NCI-H2171 (cell line): ENCODE results near the gene LRRC8C.
A peak's percentile ranks its signal among the peaks of the same experiment; 100 is the strongest.

Experiments
- DNase-seq: peaks from one replicate; lab custom pipeline; 2025; lab: John Stamatoyannopoulos, UW

LRRC8C gene

GRCh38 chr1:89732643-89733222 is 99.8 kb downstream of the LRRC8C start:
- no peak for DNase-seq

DNA sequence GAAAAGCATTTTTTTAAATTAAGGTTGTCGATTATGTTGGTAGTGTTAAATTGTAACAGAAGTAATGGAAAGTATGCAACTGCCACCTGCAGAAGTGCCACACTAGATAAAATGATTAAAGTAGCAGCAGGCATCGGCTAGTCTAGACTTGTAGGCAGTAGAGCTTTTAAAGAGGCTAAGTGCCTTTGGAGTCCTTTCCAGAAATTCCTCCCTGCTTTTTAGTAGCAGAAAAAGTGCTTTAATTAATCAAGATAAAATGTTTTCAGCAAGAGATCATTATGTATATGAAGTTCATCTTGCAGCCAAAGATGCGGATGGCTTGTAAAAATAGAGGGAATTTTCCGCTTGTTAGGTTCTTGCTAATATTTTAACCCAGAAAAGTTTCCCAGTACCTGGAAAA is 100.8 kb downstream of the LRRC8C start:
- no peak for DNase-seq

GRCh38 chr1:89734442-89734841 is 101.5 kb downstream of the LRRC8C start:
- DNase-seq: no peak

DNA sequence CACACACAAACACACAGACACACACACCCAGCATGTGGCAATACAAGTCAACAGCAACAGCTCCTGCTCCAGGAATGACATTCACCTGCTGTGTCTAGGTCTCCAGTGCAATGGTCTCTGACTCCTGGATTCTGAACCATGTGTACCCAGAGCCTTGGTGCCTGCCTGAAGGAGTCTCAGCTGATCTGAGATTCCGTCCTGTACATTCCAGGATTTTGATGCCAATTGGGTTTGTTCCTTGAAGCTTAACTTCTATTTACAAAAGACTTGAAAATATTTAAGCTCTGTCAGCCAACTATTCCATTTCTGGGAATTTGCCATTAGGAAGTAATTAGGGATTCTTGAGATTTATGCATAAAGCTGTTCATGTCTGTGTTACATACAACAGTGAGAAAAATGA is 102.6 kb downstream of the LRRC8C start:
- DNase-seq: no peak

DNA sequence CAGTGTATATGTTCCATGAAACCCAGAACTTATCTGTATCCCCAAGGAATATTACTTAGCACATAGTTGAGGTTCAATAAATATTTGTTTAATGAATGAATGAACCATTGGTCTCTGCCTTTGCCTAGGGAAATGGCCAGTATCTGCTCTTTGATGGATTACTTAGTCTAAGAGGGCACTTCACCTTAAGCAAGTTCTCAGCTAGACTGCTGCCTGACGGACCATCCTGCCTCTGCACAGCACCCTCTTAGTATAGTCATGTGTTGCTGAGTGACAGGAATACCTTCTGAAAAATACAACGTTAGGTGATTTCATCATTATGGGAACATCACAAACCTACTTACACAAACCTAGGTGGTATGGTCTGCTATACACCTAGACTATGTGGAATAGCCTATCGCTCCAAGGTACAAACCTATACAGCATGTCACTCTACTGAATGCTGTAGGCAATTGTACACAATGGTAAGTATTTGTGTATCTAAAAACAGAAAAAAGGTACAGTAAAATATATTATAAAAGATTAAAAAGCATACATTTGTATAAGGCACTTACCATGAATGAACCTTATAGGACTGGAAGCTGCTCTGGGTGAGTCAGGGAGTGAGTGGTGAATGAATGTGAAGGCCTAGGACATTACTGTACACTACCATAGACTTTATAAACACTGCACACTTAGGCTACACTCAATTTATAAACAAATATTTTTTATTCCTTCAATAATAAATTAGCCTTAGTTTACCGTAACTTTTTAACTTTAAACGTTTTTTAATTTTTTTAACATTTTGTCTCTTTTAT is 104.2 kb downstream of the LRRC8C start:
- DNase-seq: no peak

DNA sequence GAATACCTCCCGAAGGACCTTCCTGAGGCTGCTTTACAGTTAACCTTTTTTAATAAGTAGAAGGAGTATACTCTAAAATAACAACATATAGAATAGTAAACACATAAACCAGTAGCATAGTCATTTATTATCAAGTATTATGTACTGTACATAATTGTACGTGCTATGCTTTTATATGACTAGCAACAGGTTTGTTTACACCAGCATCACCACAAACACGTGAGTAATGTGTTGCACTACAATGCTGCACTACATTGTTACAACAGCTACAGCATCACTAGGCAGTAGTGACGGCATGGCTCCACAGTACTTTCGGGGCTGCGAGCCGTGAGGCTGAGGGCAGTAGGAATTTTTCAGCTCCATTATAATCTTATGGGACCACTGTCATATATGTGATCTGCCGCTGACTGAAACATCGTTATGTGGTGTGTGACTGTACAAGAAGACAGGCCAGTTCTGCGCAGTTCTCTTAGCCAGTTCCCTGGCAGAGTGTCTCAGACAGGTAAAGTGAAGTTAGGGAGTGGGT is 105.1 kb downstream of the LRRC8C start:
- DNase-seq: no peak

DNA sequence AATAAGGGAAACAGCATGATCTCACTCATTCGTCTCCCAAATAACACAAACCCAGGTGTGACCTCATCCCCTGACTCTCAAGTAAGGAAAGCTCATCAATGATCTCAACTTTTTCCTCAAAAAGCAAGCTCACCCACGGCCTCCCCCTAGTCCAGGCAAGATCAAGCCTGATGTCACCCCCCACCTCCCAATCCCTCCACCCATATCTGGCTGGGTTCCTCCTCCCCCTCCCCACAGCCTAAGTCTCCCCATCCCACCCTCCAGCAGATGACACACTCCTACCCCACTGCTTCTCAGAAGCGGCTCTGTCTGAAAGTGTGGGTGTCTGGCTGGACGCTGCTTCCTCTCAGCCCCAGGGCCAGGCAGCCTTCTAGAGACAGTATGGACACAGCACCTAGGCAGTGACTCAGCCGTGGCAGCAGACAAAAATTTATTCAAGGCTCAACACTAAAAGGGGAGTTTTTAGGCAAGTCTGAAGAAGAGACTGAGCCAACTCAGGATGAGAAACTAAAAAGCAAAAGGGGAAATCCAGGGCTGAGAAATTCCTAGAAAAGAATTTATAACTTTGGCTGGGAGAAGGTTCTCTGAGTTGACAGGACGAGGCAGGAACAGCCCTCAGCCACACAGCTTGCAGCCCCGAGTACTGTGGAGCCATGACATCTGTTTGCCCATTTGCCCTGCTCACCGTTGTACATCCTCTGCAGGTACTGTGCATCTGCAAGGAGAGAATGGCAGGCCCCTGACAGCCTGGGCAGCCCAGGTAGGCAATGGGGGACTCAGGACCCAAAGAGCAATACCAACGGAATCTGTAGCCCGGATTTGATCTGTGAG is 106.3 kb downstream of the LRRC8C start:
- no peak for DNase-seq

- DNase-seq: no peak
Observed at GRCh38 chr1:89739844-89740216, 106.9 kb downstream of the LRRC8C start.

DNA sequence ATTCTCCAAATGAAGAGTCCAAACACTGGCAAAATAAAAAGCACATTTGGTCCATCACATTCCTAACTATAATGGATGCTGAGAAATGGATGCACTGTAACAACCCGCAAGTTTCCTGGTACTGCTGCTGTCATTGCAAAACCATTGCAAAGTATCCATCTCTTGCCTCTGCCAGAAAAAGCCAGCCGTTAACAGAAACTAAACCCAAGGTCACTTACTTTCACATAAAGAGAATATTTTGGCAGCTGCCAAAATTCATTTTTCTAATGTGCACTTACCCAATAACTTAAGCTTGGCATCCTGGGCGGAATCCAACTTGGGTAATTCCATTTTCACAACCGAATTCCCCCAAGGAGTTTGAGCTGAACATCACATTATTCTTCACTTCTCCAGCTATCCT is 110.9 kb downstream of the LRRC8C start:
- no peak for DNase-seq

GRCh38 chr1:89746424-89747149 is 113.7 kb downstream of the LRRC8C start:
- no peak for DNase-seq

GRCh38 chr1:89753761-89754160 is 120.8 kb downstream of the LRRC8C start:
- DNase-seq: no peak

DNA sequence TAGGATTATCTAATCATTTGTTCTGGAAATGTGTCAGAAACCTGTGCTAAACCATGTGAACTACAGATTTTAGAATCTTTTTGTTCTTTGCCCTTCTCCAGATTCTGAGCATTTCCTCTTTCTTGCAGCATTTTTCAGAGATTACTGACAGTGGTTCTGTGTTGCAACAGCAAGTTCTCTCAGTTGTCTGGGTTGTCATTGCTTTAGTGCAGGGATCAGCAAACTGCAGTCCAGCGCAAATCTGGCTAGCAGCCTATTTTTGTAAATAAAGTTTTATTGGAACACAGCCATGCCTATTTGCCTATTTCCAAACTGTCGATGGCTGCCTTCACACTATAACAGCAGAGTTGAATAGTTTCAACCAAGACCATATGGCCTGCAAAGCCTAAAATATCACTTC is 121.6 kb downstream of the LRRC8C start:
- no peak for DNase-seq

DNA sequence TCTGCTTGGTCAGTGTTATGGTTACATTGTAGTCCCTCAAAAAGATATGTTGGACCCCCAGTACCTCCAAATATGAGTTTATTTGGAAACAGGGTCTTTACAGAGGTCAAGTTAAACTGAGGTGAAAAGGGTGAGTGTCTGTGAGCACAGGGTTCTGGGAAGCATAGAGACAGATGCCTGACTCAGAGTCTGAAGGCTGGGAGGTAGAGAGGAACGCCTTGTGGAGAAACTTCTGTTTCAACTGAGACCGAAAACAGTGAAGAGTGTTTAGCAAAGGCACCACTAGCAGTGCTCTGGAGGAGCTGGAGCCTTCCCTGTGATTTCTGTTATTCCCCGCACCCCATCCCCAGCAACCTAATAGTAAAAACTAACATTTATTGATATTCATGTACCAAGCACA is 122.7 kb downstream of the LRRC8C start:
- DNase-seq: no peak

DNA sequence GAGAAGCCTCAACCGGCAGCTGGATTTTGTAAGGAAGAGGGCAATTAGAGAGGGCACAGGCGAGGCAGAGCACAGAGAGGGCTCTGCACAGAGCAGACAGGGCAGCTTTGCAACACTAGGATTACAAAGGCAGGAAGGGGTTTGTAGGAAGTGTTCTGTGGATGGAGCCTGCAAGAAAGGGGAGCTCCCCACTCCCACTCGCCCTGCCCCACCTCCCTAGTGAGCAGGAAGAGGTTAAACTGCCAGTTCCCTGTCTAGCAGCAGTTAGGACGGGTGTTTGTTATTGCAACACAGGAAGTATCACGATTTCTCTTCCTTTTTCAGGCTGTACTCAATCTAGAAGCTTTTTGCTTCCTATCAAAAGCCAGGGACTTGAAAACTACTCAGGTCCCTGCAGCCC is 124.6 kb downstream of the LRRC8C start:
- DNase-seq: no peak

DNA sequence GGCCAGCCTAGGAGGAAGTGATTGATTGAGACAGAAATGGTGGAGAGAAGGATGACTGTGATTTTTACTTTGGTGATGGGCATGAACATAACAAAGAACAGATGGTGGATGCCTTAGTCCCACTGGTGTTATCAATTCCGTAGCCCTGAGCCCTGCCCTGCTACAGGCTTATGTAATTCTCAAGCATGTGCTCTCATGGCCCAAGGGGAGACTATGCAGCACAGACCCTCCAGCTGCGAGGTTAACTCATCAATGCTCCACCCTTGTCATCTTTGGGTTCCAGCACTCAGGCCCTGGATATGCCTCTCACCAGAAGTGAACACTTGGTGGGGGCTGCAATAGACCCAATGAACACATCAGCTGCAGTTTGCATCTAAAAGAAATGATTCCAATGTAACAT is 125.2 kb downstream of the LRRC8C start:
- no peak for DNase-seq

DNA sequence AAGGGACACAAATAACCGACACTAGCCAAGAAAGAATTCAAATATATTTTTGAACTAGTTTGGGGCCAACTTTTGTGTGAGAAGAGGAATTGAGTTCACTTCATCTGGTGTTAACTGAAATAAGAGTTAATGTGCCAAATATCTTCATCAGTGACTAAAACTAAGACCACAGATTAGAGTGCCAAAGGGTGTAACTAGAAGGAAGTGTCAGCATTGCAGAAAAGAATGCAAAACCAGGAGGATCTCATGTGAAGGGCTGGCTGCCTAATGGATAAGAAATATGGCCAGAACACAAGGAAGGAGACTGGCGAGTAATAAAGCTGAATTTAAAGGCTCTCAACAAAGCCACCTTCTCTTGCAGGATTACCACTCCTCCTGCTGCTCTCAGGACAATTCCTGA is 126.1 kb downstream of the LRRC8C start:
- no peak for DNase-seq

GRCh38 chr1:89760496-89760895 is 127.6 kb downstream of the LRRC8C start:
- no peak for DNase-seq

GRCh38 chr1:89761338-89761737 is 128.4 kb downstream of the LRRC8C start:
- DNase-seq: no peak

GRCh38 chr1:89761901-89762300 is 129.0 kb downstream of the LRRC8C start:
- no peak for DNase-seq

DNA sequence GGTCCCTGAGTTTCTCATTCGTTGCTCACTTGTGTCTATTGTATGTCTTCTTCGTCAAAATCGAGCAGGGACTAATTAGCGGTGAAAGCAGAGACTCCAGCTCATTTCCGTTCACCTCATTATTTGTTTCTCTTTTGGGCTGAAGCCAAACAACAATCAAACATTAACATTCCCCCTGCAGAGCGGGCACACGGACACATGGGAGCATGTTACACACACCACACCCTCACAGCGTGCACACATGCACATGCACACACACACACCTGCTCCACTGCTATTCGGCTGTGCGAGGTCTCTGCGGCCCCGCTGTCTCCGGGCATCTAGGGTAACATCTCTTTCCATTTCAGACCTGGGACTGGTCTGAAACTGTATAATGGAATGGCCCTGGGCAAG is 129.5 kb downstream of the LRRC8C start:
- peak; percentile 11 for DNase-seq

- DNase-seq: peak; percentile 70
Observed at GRCh38 chr1:89762779-89763648, 130.1 kb downstream of the LRRC8C start.
